IPS-NIHi7 (cell line): ENCODE results near the gene FHIT.
A peak's percentile ranks its signal among the peaks of the same experiment; 100 is the strongest.

Source experiments
- DNase-seq: peaks from one replicate; pipeline ENCODE4 v3.0.0; 2012; ENCODE audit warnings: mixed read lengths; ENCODE audit errors: extremely low spot score

Gene FHIT

DNA sequence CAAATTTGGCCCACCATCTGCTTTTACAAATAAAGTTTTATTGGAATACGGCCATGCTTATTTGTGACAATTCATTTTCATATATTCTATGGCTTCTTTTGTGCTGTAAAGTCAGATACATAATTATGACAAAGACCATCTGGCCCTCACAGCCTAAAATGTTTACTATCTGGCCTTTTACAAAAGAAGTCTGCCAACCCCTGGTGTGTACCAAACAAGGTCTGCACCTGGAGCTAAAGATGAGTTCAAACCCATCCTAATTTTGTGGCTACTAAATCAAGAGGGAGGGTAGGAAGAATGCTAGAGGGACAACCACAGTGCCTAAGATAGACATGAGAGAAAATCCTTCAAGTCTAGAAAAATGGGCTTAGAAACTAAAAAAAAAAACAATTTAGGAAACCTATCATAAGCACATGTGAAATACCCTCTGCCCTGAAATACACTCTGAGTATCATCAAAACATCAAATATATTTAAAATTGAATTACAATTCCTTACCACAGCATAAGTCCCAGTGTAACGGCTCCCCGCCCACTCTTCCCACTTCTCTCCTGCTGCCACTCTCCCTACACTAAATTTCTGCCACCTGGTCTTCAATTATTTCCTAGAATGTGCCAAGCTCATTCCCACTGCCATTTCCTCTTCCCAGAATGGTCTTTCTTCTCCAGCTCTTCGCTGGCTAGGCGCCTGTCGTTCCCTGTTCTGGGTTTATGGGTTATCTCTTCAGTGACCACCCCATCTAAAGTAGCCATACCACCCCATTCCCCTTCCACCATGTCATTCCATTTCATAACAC, 1250.7 kb downstream of the FHIT start:
- DNase-seq, result no peak

- DNase-seq, result peak; percentile 14
These were observed 1253.2 kb downstream of the FHIT start for GRCh38 chr3:59998058-59998457.

DNA sequence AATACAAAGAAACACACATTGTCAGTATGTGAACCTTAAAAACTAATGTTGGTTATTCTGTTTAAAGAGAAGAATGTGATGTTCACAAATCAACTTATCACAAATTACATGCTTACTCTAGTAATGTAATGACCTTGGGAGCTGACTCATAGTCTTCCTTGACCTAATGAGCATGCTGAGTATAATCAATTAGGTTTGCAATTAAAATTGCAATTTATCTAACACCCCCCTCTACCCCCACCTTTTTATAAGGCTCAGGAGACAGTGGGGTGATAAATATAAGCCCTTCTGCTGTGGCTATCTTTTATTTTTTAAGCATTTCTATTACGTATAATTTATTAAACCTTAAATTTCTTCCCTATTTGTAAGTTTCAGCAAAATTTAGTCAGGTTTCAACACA, 1253.7 kb downstream of the FHIT start:
- no peak for DNase-seq

GRCh38 chr3:59996056-59996455, 1255.2 kb downstream of the FHIT start:
- DNase-seq, result no peak

- no peak for DNase-seq
These were observed 1255.7 kb downstream of the FHIT start for GRCh38 chr3:59995563-59995962.

GRCh38 chr3:59994732-59995304, 1256.4 kb downstream of the FHIT start:
- no peak for DNase-seq

- no peak for DNase-seq
These were observed 1258.7 kb downstream of the FHIT start for GRCh38 chr3:59992578-59992977.

DNA sequence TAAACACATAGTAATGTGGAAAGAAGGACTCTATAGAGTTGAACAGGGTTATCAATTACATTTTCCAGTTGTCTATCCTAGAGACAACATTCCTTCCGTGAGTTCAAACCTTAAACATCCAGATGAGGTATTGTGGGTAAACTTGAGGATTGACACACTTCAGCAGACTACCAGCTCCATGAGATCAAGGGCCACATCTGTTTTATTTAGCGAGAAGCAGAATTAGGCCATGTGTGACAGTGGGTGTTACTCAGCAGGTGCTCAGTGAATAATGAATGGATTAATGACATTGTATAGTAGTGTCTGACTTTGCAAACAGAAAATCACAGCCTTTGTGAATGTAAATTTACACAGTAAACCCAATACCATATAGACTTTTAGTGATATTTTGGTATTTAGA, 1260.3 kb downstream of the FHIT start:
- no peak for DNase-seq

DNA sequence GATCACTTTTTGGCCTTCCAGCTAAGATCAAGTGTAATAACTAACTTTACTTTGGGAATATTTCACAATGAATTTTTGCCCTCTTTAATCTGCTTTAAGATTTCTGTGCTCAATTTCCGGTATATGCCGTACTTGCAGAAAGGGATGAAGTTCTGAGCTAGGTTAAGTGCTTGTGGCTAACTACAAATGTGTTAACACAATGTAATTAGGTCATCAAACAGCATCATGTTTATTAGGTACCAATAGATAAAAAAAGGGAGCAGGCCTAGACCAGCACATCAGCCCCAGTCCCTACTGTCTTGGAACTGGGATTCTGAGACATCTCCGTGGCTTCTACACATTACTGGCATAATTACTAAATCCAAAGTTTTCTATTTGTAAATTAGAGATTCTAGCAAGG, 1268.7 kb downstream of the FHIT start:
- DNase-seq, result no peak

- DNase-seq, result no peak
These were observed 1269.9 kb downstream of the FHIT start for GRCh38 chr3:59981377-59981776.

DNA sequence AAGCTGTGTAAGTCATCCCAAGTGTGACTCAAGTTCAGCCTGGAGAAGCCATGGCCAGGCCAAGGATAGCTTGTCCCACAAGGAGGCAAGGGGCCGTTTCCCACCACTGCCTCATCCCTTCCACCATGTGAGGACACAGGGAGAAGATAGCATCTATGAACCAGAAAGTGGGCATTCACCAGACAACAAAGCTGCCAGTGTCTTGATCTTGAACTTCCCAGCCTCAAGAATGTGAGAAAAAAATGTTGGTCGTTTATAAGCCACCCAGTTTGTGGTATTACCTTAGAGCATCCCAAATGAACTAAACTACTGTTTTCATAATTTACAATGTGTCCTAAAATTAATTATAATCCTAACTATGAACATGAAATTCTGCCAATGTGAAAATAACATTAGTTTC, 1270.7 kb downstream of the FHIT start:
- no peak for DNase-seq

DNA sequence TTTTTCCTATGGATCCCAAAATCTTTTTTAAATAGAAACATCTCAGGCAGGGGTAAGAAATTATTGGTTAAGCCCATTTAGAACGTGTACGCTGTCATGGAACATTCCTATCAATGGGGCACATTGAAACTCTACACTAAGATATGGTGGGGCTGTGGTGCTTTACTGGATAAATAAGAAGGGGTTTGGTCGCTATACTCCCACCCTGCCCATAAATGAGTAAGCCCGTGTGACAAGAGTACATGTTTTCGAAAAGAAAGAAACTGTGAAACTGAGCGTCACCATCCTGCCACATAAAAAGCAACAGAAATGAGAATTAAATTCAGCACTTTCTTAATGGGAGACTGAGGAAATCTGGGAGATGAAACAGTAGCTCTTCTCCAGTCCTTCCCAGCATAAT, 1271.7 kb downstream of the FHIT start:
- DNase-seq, result no peak

- no peak for DNase-seq
These were observed 1272.3 kb downstream of the FHIT start for GRCh38 chr3:59978979-59979378.

DNA sequence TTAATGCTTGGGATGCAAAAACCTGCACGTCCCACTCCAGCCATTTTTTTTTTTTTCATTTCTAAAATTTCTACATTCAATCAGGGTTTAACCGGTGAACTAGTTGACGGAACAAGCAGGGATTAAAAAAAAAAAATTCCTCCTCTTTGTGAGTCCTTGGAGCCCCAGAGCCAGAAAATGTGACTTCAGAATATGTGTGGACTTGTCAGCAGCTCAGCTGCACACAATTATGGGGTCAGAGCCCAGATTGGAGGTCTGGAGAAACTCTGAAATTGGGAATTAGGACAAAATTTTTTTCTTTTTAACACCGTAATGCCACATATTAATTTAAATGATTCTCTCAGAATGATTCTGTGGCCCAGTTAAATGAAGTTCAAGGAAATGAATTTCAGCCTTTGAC, 1280.5 kb downstream of the FHIT start:
- DNase-seq, result no peak

- DNase-seq, result no peak
These were observed 1280.9 kb downstream of the FHIT start for GRCh38 chr3:59970376-59970775.

- DNase-seq, result peak; percentile 14
These were observed 1282.7 kb downstream of the FHIT start for GRCh38 chr3:59968513-59969045.

DNA sequence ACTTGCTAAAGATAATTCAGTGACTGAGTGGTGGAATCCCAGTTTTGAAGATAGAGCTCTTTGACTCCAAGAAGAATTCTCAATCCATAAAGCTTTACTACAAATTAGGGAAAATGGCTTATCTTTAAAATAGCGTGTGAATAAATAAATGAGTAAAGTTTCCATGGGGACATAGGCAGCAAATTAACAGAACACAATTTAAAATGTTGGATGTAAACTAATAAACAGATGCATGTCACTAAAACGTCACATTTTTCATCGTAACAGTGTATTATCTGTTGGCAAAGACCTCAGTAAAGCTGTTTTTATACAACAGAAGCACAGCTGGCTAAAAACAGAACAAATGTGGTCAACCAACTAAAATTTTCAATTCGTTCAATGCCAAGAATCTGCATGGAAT, 1287.6 kb downstream of the FHIT start:
- DNase-seq, result no peak

DNA sequence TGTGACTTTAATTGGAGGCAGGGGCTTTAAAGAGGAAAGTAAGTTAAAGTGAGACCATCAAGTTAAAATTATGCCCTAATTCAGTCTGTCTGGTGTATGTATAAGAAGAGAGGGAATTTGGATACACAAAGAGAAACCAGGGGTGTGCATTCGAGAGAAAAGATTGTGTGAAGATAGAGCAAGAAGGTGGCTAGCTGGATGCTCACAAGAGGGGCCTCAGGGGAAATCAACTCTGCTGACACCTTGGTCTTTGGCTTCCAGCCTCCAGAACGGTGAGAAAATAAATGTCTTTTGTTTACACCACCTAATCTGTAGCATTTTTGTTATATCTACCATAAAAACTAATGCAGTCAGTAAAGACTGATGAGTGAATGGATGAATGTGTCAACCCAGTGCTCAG, 1294.1 kb downstream of the FHIT start:
- no peak for DNase-seq

DNA sequence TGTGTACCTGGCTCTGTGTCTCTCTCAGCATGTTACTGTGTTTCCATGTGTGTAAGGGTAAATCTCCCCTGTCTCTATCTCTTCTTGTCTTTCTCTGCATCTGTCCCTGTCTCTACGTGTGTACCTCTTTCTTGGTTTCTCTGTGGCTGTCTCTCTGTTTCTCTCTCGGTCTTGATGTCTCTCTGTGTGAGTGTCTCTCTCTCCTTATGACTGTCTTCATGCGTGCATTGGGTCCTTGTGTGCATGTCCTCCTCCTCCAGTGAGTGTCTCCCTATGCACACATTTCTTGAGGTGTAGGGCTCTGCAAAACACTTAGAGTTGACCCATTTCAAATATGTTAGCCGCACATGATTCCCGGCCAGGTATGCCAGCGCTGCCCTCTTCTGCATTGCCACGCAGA, 1298.1 kb downstream of the FHIT start:
- no peak for DNase-seq

GRCh38 chr3:59949311-59949710, 1301.9 kb downstream of the FHIT start:
- DNase-seq, result no peak

DNA sequence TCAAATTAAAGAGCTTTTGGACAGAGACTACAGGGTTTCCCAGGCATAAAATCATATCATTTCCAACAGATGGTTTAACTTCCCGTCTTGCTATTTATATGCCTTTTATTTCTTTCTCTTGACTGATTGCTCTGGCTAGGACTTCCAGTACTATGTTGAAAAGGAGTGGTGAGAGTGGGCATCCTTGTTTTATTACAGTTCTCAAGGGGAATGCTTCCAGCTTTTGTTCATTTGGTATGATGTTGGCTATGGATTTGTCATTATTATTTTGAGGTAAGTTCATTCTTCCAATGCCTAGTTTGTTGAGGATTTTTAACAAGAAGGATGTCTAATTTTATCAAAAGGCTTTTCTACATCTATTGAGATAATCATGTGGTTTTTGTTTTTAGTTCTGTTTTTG, 1304.9 kb downstream of the FHIT start:
- no peak for DNase-seq

GRCh38 chr3:59940718-59941117, 1310.5 kb downstream of the FHIT start:
- no peak for DNase-seq

GRCh38 chr3:59939826-59940426, 1311.3 kb downstream of the FHIT start:
- DNase-seq, result no peak
